ENCODE data around the gene ZDHHC13. TPM values are rescaled to one million over a fixed set of nuclear protein-coding genes. Genes with fewer than 3 reads are reported as not detected.

ZDHHC13 gene
- total RNA-seq, 4 donors from 2014 or later: 7.4 to 31.5 (median 12.7) TPM

DNA sequence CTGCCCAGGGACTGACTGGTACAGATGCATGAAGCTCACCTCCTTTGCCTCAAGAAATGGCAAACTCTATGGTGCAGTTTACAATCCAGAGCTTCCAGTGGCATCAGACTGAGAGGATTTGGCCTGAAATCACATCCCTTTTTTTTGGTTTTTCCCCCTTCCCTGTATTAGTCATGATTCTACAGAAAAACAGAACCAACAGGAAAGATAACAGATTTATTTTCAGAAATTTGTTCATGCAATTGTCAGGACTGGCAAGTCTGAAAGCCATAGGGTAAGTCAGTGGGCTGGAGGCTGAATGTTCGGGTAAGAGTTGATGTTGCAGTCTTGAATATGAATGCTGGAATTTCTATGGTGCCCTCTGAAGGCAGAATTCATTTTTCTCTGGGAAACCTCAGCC lies 12.0 kb upstream of the ZDHHC13 start:
- H3K27ac ChIP-seq: no peak overlapping the region
- no peaks in the 10 kb centered on the region for H3K4me1 ChIP-seq
- no peak for TF ChIP-seq POLR2A (IDR thresholded peaks at IDR 0.05)
- TF ChIP-seq, protein P1, sequence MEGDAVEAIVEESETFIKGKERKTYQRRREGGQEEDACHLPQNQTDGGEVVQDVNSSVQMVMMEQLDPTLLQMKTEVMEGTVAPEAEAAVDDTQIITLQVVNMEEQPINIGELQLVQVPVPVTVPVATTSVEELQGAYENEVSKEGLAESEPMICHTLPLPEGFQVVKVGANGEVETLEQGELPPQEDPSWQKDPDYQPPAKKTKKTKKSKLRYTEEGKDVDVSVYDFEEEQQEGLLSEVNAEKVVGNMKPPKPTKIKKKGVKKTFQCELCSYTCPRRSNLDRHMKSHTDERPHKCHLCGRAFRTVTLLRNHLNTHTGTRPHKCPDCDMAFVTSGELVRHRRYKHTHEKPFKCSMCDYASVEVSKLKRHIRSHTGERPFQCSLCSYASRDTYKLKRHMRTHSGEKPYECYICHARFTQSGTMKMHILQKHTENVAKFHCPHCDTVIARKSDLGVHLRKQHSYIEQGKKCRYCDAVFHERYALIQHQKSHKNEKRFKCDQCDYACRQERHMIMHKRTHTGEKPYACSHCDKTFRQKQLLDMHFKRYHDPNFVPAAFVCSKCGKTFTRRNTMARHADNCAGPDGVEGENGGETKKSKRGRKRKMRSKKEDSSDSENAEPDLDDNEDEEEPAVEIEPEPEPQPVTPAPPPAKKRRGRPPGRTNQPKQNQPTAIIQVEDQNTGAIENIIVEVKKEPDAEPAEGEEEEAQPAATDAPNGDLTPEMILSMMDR (IDR thresholded peaks at IDR 0.05): no peak
- H3K4me3 ChIP-seq: no peak overlapping the region
- no peak for DNase-seq
- H3K36me3 ChIP-seq: no peaks in the 10 kb centered on the region
- intact Hi-C loops (cut with DNase I; ENCODE audit: low total_unique reads): no loop called here
- H3K27me3 ChIP-seq: no peaks in the 10 kb centered on the region
- no peaks in the 10 kb centered on the region for H3K9me3 ChIP-seq

DNA sequence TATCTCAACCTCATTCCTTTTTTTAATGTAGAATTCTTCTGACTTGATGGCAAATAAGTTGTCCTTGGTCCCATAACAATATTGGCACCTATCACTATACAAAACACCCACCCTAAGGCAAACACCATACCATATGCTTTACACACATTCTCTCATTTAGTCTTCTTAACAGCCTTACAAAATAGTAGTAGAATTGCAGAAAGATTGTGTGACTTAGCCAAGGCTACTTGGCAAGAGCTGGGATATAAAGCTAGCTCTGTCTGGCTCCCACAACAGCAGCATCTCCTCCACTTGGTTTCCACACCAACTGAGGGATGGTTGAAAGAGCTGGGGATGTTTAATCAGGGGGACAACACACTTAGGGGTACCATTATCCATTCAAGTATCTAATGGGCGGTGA lies 9.8 kb upstream of the ZDHHC13 start:
- Histone ChIP-seq H3K27me3 (no peaks in the 10 kb centered on the region), H3K27ac (no peak overlapping the region), H3K4me1 (no peaks in the 10 kb centered on the region), H3K36me3 (no peaks in the 10 kb centered on the region), H3K4me3 (no peak overlapping the region), H3K9me3 (no peaks in the 10 kb centered on the region)
- no peak for DNase-seq
- intact Hi-C loops (cut with DNase I; ENCODE audit: low total_unique reads): no loop called here
- no peak for TF ChIP-seq POLR2A (IDR thresholded peaks at IDR 0.05)
- TF ChIP-seq, protein P1 (IDR thresholded peaks at IDR 0.05): no peak

DNA sequence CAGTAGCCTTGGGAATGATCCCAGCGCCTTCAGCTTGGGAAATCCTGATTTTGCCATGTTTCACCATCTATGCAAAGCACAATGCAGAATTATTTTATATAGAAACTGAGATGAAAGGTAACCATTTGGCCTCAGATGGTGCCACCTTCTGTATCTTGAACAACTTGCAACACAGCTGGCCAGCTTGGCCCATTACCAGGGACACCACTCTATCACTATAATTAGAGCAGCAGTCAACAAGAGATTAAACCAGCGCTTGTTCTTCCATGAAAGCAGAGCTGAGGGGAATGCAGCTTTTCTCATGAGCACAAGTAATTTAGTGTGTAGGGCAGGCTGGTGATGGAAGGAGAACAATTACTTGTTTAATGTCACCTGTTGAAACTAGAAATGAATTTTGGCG lies 6.7 kb upstream of the ZDHHC13 start:
- no peak for TF ChIP-seq POLR2A (IDR thresholded peaks at IDR 0.05)
- TF ChIP-seq, protein P1 (IDR thresholded peaks at IDR 0.05): no peak

DNA sequence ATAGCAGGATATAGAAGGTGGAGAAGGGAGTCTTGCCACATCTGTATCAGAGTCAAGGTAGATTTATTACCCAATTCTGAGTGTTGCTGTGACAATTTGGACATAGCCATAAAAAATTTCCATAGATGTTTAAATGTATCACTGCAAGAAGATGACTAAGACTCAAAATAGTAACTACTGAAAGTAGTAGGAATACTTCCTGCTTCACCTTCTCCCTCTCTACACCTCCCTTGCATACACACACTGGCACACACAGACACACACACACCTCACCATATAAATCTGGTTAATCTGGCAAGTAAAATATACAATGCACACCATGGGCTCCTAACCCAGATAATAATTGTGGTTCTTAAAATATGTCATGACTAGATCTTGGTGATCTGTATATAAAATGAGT lies 5.2 kb upstream of the ZDHHC13 start:
- TF ChIP-seq POLR2A (IDR thresholded peaks at IDR 0.05): no peak
- TF ChIP-seq, protein P1 (IDR thresholded peaks at IDR 0.05): no peak
- H3K9me3 ChIP-seq: no peaks in the 10 kb centered on the region

More for the DNA sequence above, 6.7 kb upstream of the ZDHHC13 start:
- Histone ChIP-seq H3K9me3 (no peaks in the 10 kb centered on the region), H3K36me3 (no peaks in the 10 kb centered on the region), H3K27me3 (no peaks in the 10 kb centered on the region), H3K4me1 (no peaks in the 10 kb centered on the region), H3K4me3 (no peak overlapping the region), H3K27ac (no peak overlapping the region)
- no peak for DNase-seq
- intact Hi-C loops (cut with DNase I; ENCODE audit: low total_unique reads): no loop called here

DNA sequence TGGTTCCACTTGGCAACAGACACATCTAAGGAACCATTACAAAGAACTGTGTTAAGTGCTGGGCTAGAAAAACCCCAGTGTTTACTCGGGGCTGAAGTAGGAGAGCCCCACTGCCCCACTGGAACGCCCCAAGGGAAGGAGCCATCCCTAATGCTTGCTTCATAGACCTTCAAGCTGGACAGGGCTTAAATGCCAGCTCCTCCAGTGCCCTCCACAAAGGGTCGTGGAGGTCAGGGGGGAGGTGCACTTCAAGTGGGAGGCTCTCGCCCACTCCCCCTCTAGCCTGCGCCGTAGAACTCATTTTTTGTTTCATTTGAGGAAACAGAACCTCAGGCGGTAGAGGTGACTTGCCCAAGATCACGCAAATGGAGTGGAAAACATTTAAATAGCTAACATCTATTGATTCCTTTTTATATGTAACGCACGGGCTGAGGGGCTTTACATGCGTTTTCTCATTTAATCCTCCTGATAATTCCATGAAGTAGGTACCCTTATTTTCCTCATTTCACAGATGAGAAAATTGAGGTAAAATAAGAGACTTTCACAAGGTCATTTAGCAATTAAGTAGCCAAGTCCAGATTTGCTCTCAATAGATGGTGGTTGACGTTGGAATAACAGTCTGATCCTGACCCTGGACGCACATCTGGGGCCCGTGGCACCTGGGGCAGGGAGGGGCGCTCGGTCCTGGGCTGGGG lies 545 bp upstream of the ZDHHC13 start:
- Histone ChIP-seq H3K27me3 (no peaks in the 10 kb centered on the region), H3K9me3 (no peaks in the 10 kb centered on the region), H3K27ac (no peak overlapping the region), H3K36me3 (no peaks in the 10 kb centered on the region), H3K4me3 (peak overlapping the region; percentile 65 to 98), H3K4me1 (no peaks in the 10 kb centered on the region)
- TF ChIP-seq POLR2A (IDR thresholded peaks at IDR 0.05): no peak
- TF ChIP-seq, protein P1 (IDR thresholded peaks at IDR 0.05): no peak
- intact Hi-C loops (cut with DNase I; ENCODE audit: low total_unique reads): no loop called here
- DNase-seq: no peak

More for the DNA sequence above, 5.2 kb upstream of the ZDHHC13 start:
- DNase-seq: no peak
- Histone ChIP-seq H3K27ac (no peak overlapping the region), H3K36me3 (no peaks in the 10 kb centered on the region), H3K4me1 (no peaks in the 10 kb centered on the region), H3K27me3 (no peaks in the 10 kb centered on the region), H3K4me3 (no peak overlapping the region)
- intact Hi-C loops (cut with DNase I; ENCODE audit: low total_unique reads): no loop called here
